Right lobe of liver (tissue), 4 donors: Measurements from ENCODE around the gene TNFRSF25.

ENCODE experiments used
- POLR2A ChIP-seq: fragments of 450-650 bp; IDR thresholded peaks from one replicate; pipeline ENCODE4 v1.6.1; 2017; ENCODE audit warnings: antibody characterized with exemption, mild to moderate bottlenecking
- TF ChIP-seq, protein P1 (sequence below), 4 donors: fragments of 200-600 bp in 3 of 4; fragments of 450-650 bp in 1 of 4; IDR thresholded peaks; one replicate each; pipeline versions ENCODE4 v1.5.1 to v1.8.0; 2016 to 2022; ENCODE audit warnings: antibody characterized with exemption in 4 of 4, mild to moderate bottlenecking in 2 of 4
- donor health status: DM: no; HTN: no; CAD: no.
- donor health status: DM: no; HTN: no; CAD: no.
- donor health status: DM: no; HTN: yes; CAD: no.

DNA sequence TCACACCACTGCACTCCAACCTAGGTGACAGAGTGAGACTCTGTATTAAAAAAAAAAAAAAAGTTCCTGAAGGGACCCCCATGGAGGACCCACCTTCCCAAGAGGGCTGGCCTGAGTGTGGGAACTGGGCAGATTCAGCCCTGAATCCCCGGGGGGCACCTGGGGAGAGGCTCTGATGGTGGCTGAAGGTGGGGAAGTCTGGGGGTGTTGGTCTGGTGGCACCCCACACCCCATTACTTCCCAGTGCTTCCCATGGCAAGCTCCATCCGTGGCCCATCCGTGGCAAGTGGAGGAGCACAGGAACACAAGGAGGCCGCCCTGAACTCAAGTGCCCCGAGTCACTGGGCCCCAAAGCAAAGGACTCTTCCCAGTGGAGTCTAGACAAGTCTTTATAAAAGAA, 778 bp upstream of the TNFRSF25 start:
- TF ChIP-seq POLR2A: no peak
- TF ChIP-seq, protein P1, sequence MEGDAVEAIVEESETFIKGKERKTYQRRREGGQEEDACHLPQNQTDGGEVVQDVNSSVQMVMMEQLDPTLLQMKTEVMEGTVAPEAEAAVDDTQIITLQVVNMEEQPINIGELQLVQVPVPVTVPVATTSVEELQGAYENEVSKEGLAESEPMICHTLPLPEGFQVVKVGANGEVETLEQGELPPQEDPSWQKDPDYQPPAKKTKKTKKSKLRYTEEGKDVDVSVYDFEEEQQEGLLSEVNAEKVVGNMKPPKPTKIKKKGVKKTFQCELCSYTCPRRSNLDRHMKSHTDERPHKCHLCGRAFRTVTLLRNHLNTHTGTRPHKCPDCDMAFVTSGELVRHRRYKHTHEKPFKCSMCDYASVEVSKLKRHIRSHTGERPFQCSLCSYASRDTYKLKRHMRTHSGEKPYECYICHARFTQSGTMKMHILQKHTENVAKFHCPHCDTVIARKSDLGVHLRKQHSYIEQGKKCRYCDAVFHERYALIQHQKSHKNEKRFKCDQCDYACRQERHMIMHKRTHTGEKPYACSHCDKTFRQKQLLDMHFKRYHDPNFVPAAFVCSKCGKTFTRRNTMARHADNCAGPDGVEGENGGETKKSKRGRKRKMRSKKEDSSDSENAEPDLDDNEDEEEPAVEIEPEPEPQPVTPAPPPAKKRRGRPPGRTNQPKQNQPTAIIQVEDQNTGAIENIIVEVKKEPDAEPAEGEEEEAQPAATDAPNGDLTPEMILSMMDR (IDR thresholded peaks at IDR 0.05): no peak
